Right atrium auricular region (tissue), 2 donors: Measurements from ENCODE around the gene QRICH1. TPM values are rescaled to one million over a fixed set of nuclear protein-coding genes. Genes with fewer than 3 reads are reported as not detected.

Experiments used
- DNase-seq: peaks from one replicate; pipeline ENCODE4 v3.0.0-alpha.2; 2019; ENCODE audit warnings: low spot score
- H3K27ac ChIP-seq, 2 donors: fragments of 200-600 bp; sonication (generic); 1 replicate in 1 of 2; 2 replicates in 1 of 2; pipeline ENCODE4 v1.5.1; 2016 to 2019
- H3K27me3 ChIP-seq, 2 donors: fragments of 200-600 bp; sonication (generic); one replicate each; pipeline versions ENCODE4 v1.5.1 to v1.6.0; 2017 to 2019
- H3K36me3 ChIP-seq: fragments of 200-600 bp; sonication (generic); one replicate; pipeline ENCODE4 v1.5.1; 2016
- H3K4me1 ChIP-seq, 2 donors: fragments of 200-600 bp; sonication (generic); one replicate each; pipeline versions ENCODE4 v1.5.1 to v1.6.0; 2017 to 2019
- H3K4me3 ChIP-seq, 2 donors: fragments of 200-600 bp; sonication (generic); 1 replicate in 1 of 2; 2 replicates in 1 of 2; pipeline ENCODE4 v1.5.1; 2017 to 2019; ENCODE audit warnings: mild to moderate bottlenecking in 1 of 2, moderate library complexity in 1 of 2
- H3K9me3 ChIP-seq, 2 donors: fragments of 200-600 bp; sonication (generic); one replicate each; pipeline ENCODE4 v1.5.1; 2019
- total RNA-seq, 2 donors: library from RNA; depleted of rRNA; stranded (reverse); fragments of >200 nt; gene quantifications; one replicate each; pipeline ENCODE4 v1.1.0, GENCODE V29; 2016
- TF ChIP-seq, protein P1 (sequence below), 2 donors: fragments of 200-600 bp; sonication (generic); IDR thresholded peaks; one replicate each; pipeline ENCODE4 v1.5.1; 2019; ENCODE audit warnings: antibody characterized with exemption in 2 of 2

QRICH1 gene
- total RNA-seq, 2 donors from 2014 or later: 39.1 to 46.8 TPM

DNA sequence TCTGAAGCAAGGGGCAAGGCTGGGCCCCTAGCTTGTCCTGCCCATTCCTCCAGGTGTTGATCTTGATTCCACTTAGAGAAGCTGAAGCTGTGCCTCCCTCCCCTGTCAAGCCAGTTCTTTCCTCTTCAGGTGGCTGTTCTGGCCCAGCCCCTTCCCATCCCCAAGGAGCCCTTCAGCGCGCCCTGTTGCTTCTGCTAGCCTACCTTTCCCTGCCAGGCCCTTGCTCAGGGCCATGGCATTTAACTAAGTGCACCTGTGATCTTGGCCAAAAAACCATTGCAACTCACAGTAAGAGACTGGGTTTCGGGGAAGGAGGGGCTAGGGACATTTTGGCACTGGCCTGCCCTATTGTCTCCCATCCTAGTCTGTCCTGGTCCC is 88.6 kb downstream of the QRICH1 start:
- Histone ChIP-seq H3K27me3 (no peaks in the 10 kb centered on the region), H3K9me3 (no peaks in the 10 kb centered on the region), H3K4me3 (no peak overlapping the region), H3K4me1 (peaks cover 0 to 20% of the 10 kb centered on the region in 2 donors), H3K27ac (no peak overlapping the region), H3K36me3 (no peaks in the 10 kb centered on the region)
- TF ChIP-seq, protein P1, sequence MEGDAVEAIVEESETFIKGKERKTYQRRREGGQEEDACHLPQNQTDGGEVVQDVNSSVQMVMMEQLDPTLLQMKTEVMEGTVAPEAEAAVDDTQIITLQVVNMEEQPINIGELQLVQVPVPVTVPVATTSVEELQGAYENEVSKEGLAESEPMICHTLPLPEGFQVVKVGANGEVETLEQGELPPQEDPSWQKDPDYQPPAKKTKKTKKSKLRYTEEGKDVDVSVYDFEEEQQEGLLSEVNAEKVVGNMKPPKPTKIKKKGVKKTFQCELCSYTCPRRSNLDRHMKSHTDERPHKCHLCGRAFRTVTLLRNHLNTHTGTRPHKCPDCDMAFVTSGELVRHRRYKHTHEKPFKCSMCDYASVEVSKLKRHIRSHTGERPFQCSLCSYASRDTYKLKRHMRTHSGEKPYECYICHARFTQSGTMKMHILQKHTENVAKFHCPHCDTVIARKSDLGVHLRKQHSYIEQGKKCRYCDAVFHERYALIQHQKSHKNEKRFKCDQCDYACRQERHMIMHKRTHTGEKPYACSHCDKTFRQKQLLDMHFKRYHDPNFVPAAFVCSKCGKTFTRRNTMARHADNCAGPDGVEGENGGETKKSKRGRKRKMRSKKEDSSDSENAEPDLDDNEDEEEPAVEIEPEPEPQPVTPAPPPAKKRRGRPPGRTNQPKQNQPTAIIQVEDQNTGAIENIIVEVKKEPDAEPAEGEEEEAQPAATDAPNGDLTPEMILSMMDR (IDR thresholded peaks at IDR 0.05): no peak
- DNase-seq: no peak

DNA sequence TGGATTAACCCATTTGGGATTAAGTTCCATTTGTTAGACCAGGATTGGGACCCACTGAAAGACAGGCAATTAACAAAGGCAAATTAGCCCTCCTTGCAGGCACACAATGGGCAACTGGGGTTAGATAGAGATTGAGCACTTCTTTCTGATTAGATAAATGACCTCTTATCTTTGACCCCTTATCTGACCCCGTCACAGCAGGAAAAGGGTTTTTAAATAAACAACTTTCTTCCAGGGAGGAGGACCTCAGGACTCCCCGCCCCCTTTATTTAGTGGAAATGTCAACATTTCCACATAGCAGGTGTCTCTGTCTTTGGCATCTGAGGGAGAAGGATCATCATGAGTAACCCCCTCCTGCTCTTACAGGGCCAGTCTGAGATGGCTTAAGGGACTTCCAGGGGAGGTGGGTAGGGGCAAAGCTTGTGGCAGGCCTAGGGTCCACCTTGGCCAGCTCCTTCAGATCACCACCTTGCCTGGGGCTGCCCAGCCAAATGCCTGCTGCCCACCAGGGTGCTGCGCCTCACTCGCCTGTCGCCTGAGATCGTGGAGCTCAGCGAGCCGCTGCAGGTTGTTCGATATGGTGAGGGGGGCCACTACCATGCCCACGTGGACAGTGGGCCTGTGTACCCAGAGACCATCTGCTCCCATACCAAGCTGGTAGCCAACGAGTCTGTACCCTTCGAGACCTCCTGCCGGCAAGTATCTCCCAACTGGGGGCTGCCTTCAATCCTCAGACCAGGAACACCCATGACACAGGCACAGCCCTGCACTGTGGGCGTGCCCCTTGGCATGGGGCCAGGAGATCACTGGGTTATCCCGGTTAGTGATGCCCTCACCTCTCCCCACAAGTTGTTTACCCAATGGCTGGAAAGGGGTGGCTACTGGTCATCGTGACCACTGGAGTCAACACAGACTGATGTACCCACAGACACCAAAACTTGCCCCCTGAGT is 89.2 kb downstream of the QRICH1 start:
- no peak overlapping the region for H3K4me3 ChIP-seq
- H3K4me1 ChIP-seq: peaks cover 0 to 20% of the 10 kb centered on the region in 2 donors
- no peaks in the 10 kb centered on the region for H3K27me3 ChIP-seq
- no peaks in the 10 kb centered on the region for H3K9me3 ChIP-seq
- TF ChIP-seq, protein P1 (IDR thresholded peaks at IDR 0.05): no peak
- no peak overlapping the region for H3K27ac ChIP-seq
- DNase-seq: no peak
- no peaks in the 10 kb centered on the region for H3K36me3 ChIP-seq

DNA sequence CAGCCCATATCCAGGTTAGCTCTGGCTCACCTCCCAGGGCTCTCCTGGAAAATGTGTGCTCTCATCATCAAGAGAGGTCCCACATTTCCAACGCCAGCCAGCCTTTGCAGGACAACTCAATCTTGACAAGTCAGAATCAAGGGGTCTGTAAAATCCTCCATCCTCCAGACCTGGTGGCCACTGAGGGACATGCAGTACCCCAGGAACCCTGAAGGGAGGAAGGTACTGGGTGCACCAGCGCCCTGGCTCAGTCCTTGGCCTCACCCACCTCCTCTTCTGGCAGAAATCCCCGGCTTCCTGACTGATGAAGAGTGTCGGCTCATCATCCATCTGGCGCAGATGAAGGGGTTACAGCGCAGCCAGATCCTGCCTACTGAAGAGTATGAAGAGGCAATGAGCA is 92.7 kb downstream of the QRICH1 start:
- Histone ChIP-seq H3K4me1 (peaks cover 0 to 9% of the 10 kb centered on the region in 2 donors), H3K27ac (no peak overlapping the region), H3K4me3 (no peak overlapping the region), H3K27me3 (no peaks in the 10 kb centered on the region), H3K9me3 (no peaks in the 10 kb centered on the region), H3K36me3 (peaks cover 11% of the 10 kb centered on the region)
- DNase-seq: no peak
- TF ChIP-seq, protein P1 (IDR thresholded peaks at IDR 0.05): no peak

DNA sequence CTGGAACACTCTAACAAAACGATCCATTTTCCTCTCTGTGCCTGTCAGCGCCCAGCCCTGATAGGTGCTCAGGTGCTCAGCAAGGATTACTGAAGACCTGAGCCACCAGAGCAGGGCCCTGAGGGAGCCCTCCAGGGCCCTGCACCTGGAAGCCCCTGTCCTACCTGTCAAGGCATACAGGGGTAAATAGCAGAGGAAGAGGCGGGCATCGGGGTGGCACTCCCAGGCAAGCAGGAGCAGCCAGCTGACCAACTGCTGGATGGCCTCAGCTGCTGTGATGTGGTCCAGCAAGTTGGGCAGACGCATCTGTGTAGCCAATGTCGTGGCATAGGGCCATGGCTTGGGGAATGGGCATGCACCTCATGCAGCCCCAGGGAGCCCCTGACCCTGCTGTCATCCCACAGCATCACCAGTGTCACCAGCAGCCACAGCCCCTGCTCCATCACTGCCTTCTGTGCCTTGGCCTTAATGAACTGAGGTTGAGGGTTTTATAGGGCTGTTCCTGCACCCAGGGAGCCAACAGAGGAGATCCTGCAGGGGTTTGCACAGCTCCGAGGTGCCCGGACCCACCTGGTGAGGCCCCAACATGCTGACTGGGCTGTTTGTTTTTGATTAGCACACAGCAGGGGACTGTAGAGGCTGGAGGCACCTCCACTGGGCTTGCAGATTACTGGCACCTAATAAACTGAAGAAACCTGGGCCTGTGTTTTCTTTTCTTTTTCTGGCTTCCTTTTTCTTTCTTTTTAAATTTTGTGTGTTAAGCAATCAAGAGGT is 94.6 kb downstream of the QRICH1 start:
- Histone ChIP-seq H3K4me1 (peaks cover 0 to 7% of the 10 kb centered on the region in 2 donors), H3K27me3 (no peaks in the 10 kb centered on the region), H3K4me3 (no peak overlapping the region), H3K36me3 (peaks cover 17% of the 10 kb centered on the region), H3K27ac (no peak overlapping the region), H3K9me3 (no peaks in the 10 kb centered on the region)
- no peak for DNase-seq
- TF ChIP-seq, protein P1 (IDR thresholded peaks at IDR 0.05): no peak

DNA sequence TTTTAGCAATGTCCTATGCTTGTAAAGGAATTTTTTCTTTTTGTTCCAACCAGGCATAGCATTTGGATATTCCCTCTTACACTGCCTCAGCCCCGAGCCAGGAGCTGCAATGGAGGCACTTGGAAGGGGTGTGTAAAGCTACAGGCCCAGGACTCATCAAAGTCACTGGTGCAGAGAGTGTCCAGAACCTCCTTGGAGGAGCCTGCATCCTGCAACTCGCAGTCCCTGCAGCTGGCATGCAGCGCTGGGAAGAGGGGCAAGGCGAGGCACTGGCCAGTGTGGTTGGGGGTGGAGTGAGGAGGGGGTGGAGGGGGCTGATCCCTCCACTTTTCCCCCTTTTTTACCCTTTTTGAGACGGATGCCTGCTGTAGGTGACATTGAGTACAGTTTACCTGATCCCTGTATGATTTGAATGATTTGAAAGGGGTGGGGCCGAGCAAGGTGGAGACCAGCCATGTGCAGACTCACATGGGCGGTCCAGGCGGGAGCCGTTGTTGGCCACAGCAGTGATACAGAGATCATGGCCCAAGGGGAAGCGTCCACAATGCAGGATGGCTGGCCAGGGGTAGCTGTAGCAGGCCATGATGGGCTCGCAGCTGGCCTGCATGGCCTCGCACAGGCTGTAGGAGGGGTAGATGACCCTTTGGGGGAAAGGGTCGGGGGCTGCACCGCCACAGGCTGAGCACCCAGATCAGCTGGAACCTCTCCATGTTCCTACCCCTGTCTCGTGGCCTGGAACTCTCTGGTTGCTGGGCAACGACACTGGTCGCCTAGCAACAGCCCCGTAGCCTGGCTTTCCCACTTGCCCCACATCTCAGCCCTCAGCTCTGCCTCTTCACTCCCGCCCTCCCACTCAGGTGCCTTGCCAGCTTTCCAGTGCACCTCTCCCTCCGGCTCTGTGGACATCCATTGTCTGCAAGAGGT is 95.9 kb downstream of the QRICH1 start:
- H3K9me3 ChIP-seq: no peaks in the 10 kb centered on the region
- H3K4me1 ChIP-seq: peaks cover 0 to 7% of the 10 kb centered on the region in 2 donors
- peaks cover 17% of the 10 kb centered on the region for H3K36me3 ChIP-seq
- TF ChIP-seq, protein P1 (IDR thresholded peaks at IDR 0.05): no peak
- H3K4me3 ChIP-seq: no peak overlapping the region
- no peak overlapping the region for H3K27ac ChIP-seq
- no peak for DNase-seq
- H3K27me3 ChIP-seq: no peaks in the 10 kb centered on the region
